HCT116 (cell line): ENCODE data around the gene KLF9. TPM values are rescaled to one million over a fixed set of nuclear protein-coding genes. Genes with fewer than 3 reads are reported as not detected.

Source experiments
- ATAC-seq: fragments of 200-7000 bp; cut with Tn5 transposase; 2 replicates; pipeline ENCODE4 v1.9.1; 2020; ENCODE audit warnings: mild to moderate bottlenecking, moderate library complexity
- BruUV-seq: library from RNA; stranded (reverse); fragments of 400-500 nt; replicated peaks from 2 replicates; lab custom pipeline; 2021; lab: Mats Ljungman, UMichigan
- CTCF ChIA-PET: fragments of 300-600 bp; sonication (Branson Sonifier 250); formaldehyde crosslinking; loops from one replicate; lab custom pipeline; 2021; ENCODE audit warnings: antibody characterized with exemption; lab: Charles Lee
- POLR2A ChIA-PET: fragments of 300-600, 350-600 bp; sonication (Branson Sonifier 250); formaldehyde crosslinking; loops from one replicate; lab custom pipeline; 2021; ENCODE audit warnings: antibody characterized with exemption; lab: Charles Lee
- RAD21 ChIA-PET, 2 experiments: fragments of 300-600 bp; sonication (Branson Sonifier 250); formaldehyde crosslinking; loops; one replicate each; lab custom pipeline; 2023; ENCODE audit warnings: low total read pairs in 2 of 2; ENCODE audit not compliant: uncharacterized antibody in 2 of 2, unreplicated experiment in 2 of 2, low non-redundant PET in 1 of 2; lab: Charles Lee
- DNase-seq: peaks from one replicate; pipeline ENCODE4 v3.0.0-alpha.2; 2010; ENCODE audit warnings: low read depth, low spot score
- H2AFZ ChIP-seq: fragments of 200-600 bp; shearing (Covaris generic), sonication (generic); 2 replicates; pipeline ENCODE4 v1.6.1; 2017; ENCODE audit warnings: low read depth, mixed run types, mixed read lengths, antibody characterized with exemption, low read length; ENCODE audit not compliant: poor library complexity, severe bottlenecking
- H3K27ac ChIP-seq: 2 replicates; pipeline ENCODE4 v1.5.1; 2012; ENCODE audit warnings: low read depth, low read length
- H3K27me3 ChIP-seq: fragments of 200-600 bp; sonication (generic); 2 replicates; pipeline ENCODE4 v1.6.1; 2016; ENCODE audit warnings: mixed run types, low read length, mixed read lengths; ENCODE audit not compliant: insufficient read depth
- H3K36me3 ChIP-seq, 2 experiments: fragments of 200-500 bp in 1 of 2; fragments of 200-600 bp in 1 of 2; sonication (Bioruptor generic) in 1 of 2; sonication (generic) in 1 of 2; 2 replicates each; pipeline versions ENCODE4 v1.5.1 to v1.6.1; 2014 to 2016; ENCODE audit warnings: low read length in 2 of 2, inconsistent platforms in 1 of 2, mixed read lengths in 1 of 2, mixed run types in 1 of 2; ENCODE audit not compliant: insufficient read depth in 2 of 2, control insufficient read depth in 1 of 2
- H3K4me1 ChIP-seq, 2 experiments: fragments of 200-600 bp in 1 of 2; sonication (generic) in 1 of 2; 2 replicates each; pipeline versions ENCODE4 v1.5.1 to v1.6.1; 2012 to 2017; ENCODE audit warnings: low read length in 2 of 2, inconsistent platforms in 1 of 2, mild to moderate bottlenecking in 1 of 2, mixed read lengths in 1 of 2, mixed run types in 1 of 2, moderate library complexity in 1 of 2; ENCODE audit not compliant: insufficient read depth in 2 of 2, control insufficient read depth in 1 of 2
- H3K4me2 ChIP-seq: fragments of 200-600 bp; sonication (generic); 2 replicates; pipeline ENCODE4 v1.6.1; 2017; ENCODE audit warnings: mixed run types, low read length, mixed read lengths
- H3K4me3 ChIP-seq, 2 experiments: fragments of 200-600 bp in 1 of 2; sonication (generic) in 1 of 2; replicated peaks in 1 of 2; 2 replicates each; pipeline ENCODE4 v1.5.1; 2011 to 2016; ENCODE audit warnings: low read length in 2 of 2, control low read depth in 1 of 2, low read depth in 1 of 2, mild to moderate bottlenecking in 1 of 2, mixed read lengths in 1 of 2, mixed run types in 1 of 2
- H3K79me2 ChIP-seq: fragments of 200-600 bp; sonication (generic); 2 replicates; pipeline ENCODE4 v1.6.1; 2017; ENCODE audit warnings: mild to moderate bottlenecking, mixed run types, low read length, moderate library complexity, mixed read lengths; ENCODE audit not compliant: insufficient read depth
- H3K9ac ChIP-seq: fragments of 200-600 bp; sonication (generic); 2 replicates; pipeline ENCODE4 v1.6.1; 2016; ENCODE audit warnings: low read length, mixed read lengths
- H3K9me2 ChIP-seq: fragments of 200-600 bp; sonication (generic), shearing (Covaris generic); 2 replicates; pipeline ENCODE4 v1.6.1; 2017; ENCODE audit warnings: mixed run types, mild to moderate bottlenecking, moderate library complexity; ENCODE audit not compliant: insufficient read depth
- H3K9me3 ChIP-seq, 2 experiments: fragments of 200-500 bp in 1 of 2; fragments of 200-600 bp in 1 of 2; sonication (Bioruptor generic) in 1 of 2; sonication (generic) in 1 of 2; 2 replicates each; pipeline ENCODE4 v1.6.1; 2014 to 2017; ENCODE audit warnings: low read length in 2 of 2, mixed read lengths in 2 of 2, inconsistent platforms in 1 of 2, low read depth in 1 of 2, mild to moderate bottlenecking in 1 of 2, mixed run types in 1 of 2, moderate library complexity in 1 of 2; ENCODE audit not compliant: control insufficient read depth in 1 of 2, insufficient read depth in 1 of 2
- H4K20me1 ChIP-seq: fragments of 200-600 bp; sonication (generic), shearing (Covaris generic); 2 replicates; pipeline ENCODE4 v1.6.1; 2017; ENCODE audit warnings: mixed run types, mild to moderate bottlenecking, moderate library complexity; ENCODE audit not compliant: insufficient read depth
- CBX3 ChIP-seq: IDR thresholded peaks from 2 replicates; pipeline ENCODE4 v1.6.1; 2012; ENCODE audit warnings: low read depth
- ELF1 ChIP-seq: IDR thresholded peaks from 2 replicates; pipeline ENCODE4 v1.6.1; 2012; ENCODE audit warnings: low read depth, borderline replicate concordance
- EZH2 ChIP-seq: fragments of 200-600 bp; sonication (generic); IDR thresholded peaks from 2 replicates; pipeline ENCODE4 v1.6.1; 2017; ENCODE audit warnings: antibody characterized with exemption, mixed run types
- EZH2phosphoT487 ChIP-seq: fragments of 200-600 bp; IDR thresholded peaks from 2 replicates; pipeline ENCODE4 v1.6.1; 2018; ENCODE audit warnings: antibody characterized with exemption, borderline replicate concordance
- FOSL1 ChIP-seq: IDR thresholded peaks from 2 replicates; pipeline ENCODE4 v1.6.1; 2012; ENCODE audit warnings: low read depth
- JUND ChIP-seq: IDR thresholded peaks from 2 replicates; pipeline ENCODE4 v1.6.1; 2012
- POLR2A ChIP-seq: IDR thresholded peaks from 2 replicates; pipeline ENCODE4 v1.7.0; 2011; ENCODE audit warnings: borderline replicate concordance; ENCODE audit not compliant: insufficient read depth, insufficient read length; ENCODE audit errors: extremely low read depth
- POLR2AphosphoS5 ChIP-seq: IDR thresholded peaks from 2 replicates; pipeline ENCODE4 v1.6.1; 2011; ENCODE audit warnings: mild to moderate bottlenecking, low read depth, low read length, moderate library complexity
- SRF ChIP-seq: IDR thresholded peaks from 2 replicates; pipeline ENCODE4 v1.6.1; 2012; ENCODE audit warnings: low read depth
- YY1 ChIP-seq: IDR thresholded peaks from 2 replicates; pipeline ENCODE4 v1.6.1; 2011; ENCODE audit warnings: low read length, low read depth, moderate library complexity, mild to moderate bottlenecking; ENCODE audit not compliant: insufficient replicate concordance; ENCODE audit errors: extremely low read depth
- ZFX ChIP-seq: fragments of 450-650 bp; IDR thresholded peaks from 2 replicates; pipeline ENCODE4 v1.6.1; 2017
- ZNF274 ChIP-seq: fragments of 200-500 bp; sonication (Bioruptor generic); IDR thresholded peaks from 2 replicates; pipeline ENCODE4 v1.6.1; 2014; ENCODE audit warnings: mild to moderate bottlenecking, low read depth, low read length, inconsistent platforms
- intact Hi-C: fragments of 100-400 bp; cut with micrococcal nuclease; formaldehyde crosslinking; loops from 2 replicates; pipeline ENCODE4 v1.10.0; 2022
- total RNA-seq: library from RNA; stranded (reverse); gene quantifications from one replicate; pipeline ENCODE4 v1.2.1, GENCODE V29; 2021; ENCODE audit not compliant: unreplicated experiment
- TF ChIP-seq, protein P1 (sequence below): IDR thresholded peaks from 2 replicates; pipeline ENCODE4 v1.6.1; 2012; ENCODE audit warnings: low read depth
- TF ChIP-seq, protein P2 (sequence below): IDR thresholded peaks from 2 replicates; pipeline ENCODE4 v1.6.1; 2011; ENCODE audit warnings: mild to moderate bottlenecking, low read length, moderate library complexity; ENCODE audit not compliant: insufficient replicate concordance; ENCODE audit errors: extremely low read depth
- TF ChIP-seq, protein P3 (sequence below): IDR thresholded peaks from 2 replicates; pipeline ENCODE4 v1.6.1; 2012
- TF ChIP-seq, protein P4 (sequence below): IDR thresholded peaks from 2 replicates; pipeline ENCODE4 v1.6.1; 2012

The KLF9 gene
- total RNA-seq, 1 experiment from 2014 or later: 8.3 TPM

DNA sequence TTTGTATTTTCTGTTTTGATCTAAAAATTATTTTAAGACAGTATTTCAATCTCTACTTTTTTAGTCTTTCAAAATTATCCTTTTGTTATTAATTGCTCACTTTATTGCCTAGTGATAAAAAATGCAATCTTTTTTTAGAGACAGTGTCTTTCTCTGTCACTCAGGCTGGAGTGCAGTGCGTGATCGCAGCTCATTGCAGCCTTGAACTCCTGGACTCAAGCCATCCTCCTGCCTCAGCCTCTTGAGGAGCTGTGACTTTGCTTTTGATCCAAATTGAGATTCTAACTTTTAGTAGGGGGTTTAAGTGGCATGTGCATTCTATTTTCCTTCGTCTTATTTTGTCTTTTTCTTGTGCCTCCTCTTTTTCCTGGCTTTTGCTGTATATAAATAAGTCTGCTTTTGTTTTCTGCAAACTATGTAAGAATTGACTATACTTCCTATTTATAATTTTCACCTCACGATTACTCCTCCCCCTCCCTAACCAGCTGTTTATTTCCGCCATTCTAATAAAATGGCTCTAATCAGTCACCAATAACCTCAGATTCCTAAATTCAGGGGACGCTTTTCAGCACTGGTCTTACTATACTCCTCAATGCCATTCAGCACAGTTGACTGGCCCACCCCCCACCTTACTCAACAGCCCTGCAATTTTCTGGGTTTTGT lies 32.3 kb downstream of the KLF9 start:
- H3K4me2 ChIP-seq: no peak overlapping the region
- no peaks in the 10 kb centered on the region for H4K20me1 ChIP-seq
- no peak overlapping the region for H3K4me3 ChIP-seq
- ChIA-PET RAD21 (no interaction called here), POLR2A (no interaction called here), CTCF (no interaction called here)
- H3K4me1 ChIP-seq: no peaks in the 10 kb centered on the region
- no peaks in the 10 kb centered on the region for H3K79me2 ChIP-seq
- no peaks in the 10 kb centered on the region for H3K9me3 ChIP-seq
- no peak overlapping the region for H3K27ac ChIP-seq
- H3K9ac ChIP-seq: no peak overlapping the region
- H3K27me3 ChIP-seq: no peaks in the 10 kb centered on the region
- no TSS peak for BruUV-seq
- H3K36me3 ChIP-seq: no peaks in the 10 kb centered on the region
- no peaks in the 10 kb centered on the region for H3K9me2 ChIP-seq
- H2AFZ ChIP-seq: no peak overlapping the region
- intact Hi-C loops: no loop called here
- no peak for TF ChIP-seq ELF1
- no peak for TF ChIP-seq POLR2A
- TF ChIP-seq EZH2: no peak
- TF ChIP-seq, protein P1, sequence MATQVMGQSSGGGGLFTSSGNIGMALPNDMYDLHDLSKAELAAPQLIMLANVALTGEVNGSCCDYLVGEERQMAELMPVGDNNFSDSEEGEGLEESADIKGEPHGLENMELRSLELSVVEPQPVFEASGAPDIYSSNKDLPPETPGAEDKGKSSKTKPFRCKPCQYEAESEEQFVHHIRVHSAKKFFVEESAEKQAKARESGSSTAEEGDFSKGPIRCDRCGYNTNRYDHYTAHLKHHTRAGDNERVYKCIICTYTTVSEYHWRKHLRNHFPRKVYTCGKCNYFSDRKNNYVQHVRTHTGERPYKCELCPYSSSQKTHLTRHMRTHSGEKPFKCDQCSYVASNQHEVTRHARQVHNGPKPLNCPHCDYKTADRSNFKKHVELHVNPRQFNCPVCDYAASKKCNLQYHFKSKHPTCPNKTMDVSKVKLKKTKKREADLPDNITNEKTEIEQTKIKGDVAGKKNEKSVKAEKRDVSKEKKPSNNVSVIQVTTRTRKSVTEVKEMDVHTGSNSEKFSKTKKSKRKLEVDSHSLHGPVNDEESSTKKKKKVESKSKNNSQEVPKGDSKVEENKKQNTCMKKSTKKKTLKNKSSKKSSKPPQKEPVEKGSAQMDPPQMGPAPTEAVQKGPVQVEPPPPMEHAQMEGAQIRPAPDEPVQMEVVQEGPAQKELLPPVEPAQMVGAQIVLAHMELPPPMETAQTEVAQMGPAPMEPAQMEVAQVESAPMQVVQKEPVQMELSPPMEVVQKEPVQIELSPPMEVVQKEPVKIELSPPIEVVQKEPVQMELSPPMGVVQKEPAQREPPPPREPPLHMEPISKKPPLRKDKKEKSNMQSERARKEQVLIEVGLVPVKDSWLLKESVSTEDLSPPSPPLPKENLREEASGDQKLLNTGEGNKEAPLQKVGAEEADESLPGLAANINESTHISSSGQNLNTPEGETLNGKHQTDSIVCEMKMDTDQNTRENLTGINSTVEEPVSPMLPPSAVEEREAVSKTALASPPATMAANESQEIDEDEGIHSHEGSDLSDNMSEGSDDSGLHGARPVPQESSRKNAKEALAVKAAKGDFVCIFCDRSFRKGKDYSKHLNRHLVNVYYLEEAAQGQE: no peak
- TF ChIP-seq JUND: no peak
- no peak for TF ChIP-seq ZNF274
- no peak for TF ChIP-seq YY1
- TF ChIP-seq, protein P2, sequence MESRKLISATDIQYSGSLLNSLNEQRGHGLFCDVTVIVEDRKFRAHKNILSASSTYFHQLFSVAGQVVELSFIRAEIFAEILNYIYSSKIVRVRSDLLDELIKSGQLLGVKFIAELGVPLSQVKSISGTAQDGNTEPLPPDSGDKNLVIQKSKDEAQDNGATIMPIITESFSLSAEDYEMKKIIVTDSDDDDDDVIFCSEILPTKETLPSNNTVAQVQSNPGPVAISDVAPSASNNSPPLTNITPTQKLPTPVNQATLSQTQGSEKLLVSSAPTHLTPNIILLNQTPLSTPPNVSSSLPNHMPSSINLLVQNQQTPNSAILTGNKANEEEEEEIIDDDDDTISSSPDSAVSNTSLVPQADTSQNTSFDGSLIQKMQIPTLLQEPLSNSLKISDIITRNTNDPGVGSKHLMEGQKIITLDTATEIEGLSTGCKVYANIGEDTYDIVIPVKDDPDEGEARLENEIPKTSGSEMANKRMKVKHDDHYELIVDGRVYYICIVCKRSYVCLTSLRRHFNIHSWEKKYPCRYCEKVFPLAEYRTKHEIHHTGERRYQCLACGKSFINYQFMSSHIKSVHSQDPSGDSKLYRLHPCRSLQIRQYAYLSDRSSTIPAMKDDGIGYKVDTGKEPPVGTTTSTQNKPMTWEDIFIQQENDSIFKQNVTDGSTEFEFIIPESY: no peak
- TF ChIP-seq CBX3: no peak
- no peak for TF ChIP-seq EZH2phosphoT487
- TF ChIP-seq POLR2AphosphoS5: no peak
- TF ChIP-seq, protein P3, sequence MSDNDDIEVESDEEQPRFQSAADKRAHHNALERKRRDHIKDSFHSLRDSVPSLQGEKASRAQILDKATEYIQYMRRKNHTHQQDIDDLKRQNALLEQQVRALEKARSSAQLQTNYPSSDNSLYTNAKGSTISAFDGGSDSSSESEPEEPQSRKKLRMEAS: no peak
- TF ChIP-seq FOSL1: no peak
- no peak for TF ChIP-seq ZFX
- no peak for TF ChIP-seq SRF
- TF ChIP-seq, protein P4, sequence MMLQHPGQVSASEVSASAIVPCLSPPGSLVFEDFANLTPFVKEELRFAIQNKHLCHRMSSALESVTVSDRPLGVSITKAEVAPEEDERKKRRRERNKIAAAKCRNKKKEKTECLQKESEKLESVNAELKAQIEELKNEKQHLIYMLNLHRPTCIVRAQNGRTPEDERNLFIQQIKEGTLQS: no peak
- no peak for ATAC-seq
- no peak for DNase-seq
